Stimulated activated CD8-positive, alpha-beta memory T cell treated with anti-CD3 and anti-CD28 coated beads, Interleukin-15, amount 100 ng/mL, for 1 hour (primary cell): ENCODE measurements around the gene CTNNBL1.

ENCODE experiments used
- DNase-seq: peaks from one replicate; pipeline ENCODE4 v3.0.0-alpha.2; 2020; ENCODE audit warnings: low read depth

CTNNBL1 gene

DNA sequence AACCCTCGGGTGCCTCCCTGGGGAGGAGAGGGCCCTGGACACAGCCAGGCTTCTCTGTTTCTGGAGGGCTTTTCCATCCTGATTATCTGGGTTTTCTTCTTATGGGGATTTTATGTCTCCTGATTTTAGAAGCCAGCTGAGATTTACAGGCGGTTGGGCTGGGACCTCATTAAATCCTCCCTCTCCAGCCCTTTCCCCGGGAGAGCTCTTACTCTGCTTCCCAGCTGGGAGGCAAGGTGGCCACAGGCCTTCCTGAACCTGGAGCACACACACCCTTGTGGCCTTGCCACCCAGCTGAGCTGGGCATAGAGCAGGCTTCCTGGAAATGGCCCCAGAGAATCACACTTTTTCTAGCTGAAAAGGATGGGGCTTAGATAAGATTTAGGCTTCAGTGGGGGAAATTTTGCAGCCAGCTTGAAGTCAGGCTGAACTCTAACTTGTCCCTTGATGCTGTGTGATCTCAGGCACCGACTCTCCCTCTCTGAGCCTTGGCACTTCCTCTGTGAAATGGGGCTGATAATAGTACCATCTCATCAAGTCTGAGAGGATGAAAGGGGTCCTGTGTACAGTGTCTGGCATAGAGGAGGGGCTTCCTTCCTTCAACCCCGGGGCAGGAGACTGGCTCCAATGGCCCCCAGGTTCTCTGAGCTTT is 225.7 kb downstream of the CTNNBL1 start:
- DNase-seq = no peak

DNA sequence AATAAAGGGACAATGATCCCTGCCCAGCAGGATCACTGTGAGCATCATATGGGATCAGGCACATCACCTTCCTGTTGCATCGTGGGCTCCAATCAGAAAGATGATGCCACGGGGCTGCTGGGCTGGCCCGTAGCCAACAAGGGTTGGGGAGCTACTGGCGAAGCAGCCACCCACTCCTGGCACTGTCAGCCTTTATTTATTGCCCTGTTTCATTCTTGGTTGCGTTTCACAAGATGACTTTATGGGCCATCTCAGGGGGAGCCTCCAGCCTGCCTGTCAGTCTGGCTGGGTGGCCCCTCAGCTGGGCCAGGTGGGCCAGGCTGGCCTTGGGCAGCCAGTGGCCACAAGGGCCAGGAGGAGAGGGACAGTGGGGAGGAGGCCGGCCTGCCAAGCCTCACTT is 226.4 kb downstream of the CTNNBL1 start:
- DNase-seq = no peak

DNA sequence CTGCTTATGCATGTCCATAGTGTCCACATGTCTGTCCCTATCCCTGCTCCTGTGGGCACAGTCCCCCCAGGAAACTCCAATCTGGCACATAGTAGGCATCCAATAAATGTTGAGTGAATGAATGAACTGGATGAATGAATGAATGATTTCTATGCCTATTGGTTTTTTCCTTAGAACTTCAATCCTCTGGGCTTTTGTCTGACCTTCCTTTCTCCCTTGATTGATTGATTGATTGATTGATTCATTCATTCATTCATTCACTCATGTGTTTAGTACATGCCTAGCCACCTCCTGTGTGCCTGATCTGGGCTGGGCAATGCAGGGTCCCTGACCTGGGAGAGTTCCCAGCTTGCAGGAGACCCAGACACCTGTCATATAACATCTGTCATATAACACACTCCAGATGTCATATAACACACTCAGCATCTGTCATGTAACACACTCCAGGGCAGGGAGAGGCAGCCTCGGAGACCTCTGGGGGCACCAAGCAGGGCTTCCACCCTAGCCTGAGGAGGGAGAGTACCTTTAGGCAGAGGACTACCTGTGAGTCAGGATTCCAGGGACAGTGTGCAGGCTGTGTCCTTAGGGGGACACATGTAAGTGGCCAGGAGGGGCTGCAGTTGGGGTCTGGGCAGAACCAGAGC is 227.0 kb downstream of the CTNNBL1 start:
- no peak for DNase-seq

DNA sequence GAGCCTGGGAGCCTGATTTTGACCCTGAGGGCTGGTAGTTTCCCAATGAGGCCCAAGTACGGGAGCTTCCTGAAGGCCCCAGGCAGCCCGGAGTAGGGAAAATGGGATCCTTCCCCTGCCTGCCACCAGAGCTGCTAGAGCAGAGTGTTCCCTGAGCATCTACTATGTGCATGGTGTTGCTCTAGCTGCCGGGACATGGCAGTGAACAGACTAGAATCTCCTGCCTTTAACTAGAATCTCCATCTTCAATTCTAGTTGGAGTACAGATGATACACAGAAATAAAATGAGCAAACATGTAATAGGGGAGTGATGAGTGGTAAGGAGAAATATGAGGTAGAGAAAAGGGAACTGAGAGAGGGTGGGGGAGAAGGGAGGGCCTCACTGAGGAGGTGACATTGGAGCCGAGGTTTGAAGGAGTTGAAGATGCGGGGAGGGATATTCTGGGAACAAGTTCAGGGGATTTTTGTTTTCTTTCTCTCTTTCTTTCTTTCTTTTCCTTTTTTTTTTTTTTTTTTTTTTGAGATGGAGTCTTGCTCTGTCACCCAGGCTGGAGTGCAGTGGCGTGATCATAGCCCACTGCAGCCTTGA is 227.6 kb downstream of the CTNNBL1 start:
- DNase-seq = no peak
